ENCODE measurements around the gene MFAP2. TPM values are rescaled to one million over a fixed set of nuclear protein-coding genes. Genes with fewer than 3 reads are reported as not detected.

MFAP2 gene
- total RNA-seq, 4 donors from 2014 or later = 1.1 to 5.6 (median 3.5) TPM; not detected in 1

DNA sequence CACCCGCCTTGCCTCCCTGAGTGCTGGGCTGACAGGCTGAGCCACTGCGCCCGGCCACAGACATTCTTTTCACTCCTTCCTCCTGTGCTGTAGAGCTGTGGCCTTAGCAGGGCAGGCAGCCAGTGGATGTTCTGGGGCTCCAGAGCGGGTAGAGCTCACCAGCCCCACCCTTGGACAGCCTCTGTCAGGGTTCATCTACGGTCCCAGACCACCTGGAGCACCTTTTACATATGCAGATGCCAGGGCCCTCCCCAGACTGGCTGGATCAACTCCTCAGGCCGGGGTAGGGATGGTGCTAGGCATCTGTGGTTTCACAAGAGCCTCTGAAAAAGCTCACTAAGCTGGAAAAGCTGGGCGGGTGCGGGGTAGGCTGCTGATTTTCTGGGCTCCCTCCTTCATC is 26.7 kb upstream of the MFAP2 start:
- no peak for TF ChIP-seq EP300 (IDR thresholded peaks at IDR 0.05; ENCODE audit: low read depth)
- TF ChIP-seq POLR2AphosphoS5 (IDR thresholded peaks at IDR 0.05) = no peak
- TF ChIP-seq, protein P1, sequence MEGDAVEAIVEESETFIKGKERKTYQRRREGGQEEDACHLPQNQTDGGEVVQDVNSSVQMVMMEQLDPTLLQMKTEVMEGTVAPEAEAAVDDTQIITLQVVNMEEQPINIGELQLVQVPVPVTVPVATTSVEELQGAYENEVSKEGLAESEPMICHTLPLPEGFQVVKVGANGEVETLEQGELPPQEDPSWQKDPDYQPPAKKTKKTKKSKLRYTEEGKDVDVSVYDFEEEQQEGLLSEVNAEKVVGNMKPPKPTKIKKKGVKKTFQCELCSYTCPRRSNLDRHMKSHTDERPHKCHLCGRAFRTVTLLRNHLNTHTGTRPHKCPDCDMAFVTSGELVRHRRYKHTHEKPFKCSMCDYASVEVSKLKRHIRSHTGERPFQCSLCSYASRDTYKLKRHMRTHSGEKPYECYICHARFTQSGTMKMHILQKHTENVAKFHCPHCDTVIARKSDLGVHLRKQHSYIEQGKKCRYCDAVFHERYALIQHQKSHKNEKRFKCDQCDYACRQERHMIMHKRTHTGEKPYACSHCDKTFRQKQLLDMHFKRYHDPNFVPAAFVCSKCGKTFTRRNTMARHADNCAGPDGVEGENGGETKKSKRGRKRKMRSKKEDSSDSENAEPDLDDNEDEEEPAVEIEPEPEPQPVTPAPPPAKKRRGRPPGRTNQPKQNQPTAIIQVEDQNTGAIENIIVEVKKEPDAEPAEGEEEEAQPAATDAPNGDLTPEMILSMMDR (IDR thresholded peaks at IDR 0.05) = no peak
- TF ChIP-seq POLR2A (IDR thresholded peaks at IDR 0.05) = no peak
- intact Hi-C loops (cut with DNase I; ENCODE audit: low total_unique reads) (no loop called here), in situ Hi-C loops (cut with MboI; ENCODE audit: low pct_ligation_motif_present in 1 of 4, low pct_unique_long_range_greater_than_20kb in 1 of 4, low sequenced_read_pairs in 3 of 4) (no loop called here)
- no peak overlapping the region for H3K4me3 ChIP-seq
- no peaks in the 10 kb centered on the region for H3K27me3 ChIP-seq
- H3K36me3 ChIP-seq = peaks cover 0 to 2% (median 0%) of the 10 kb centered on the region in 4 donors
- H3K27ac ChIP-seq = no peak overlapping the region
- DNase-seq = no peak
- WGBS, 2 donors (ENCODE audit: low coverage in 1 of 2) = 91 to 94% methylated on average over 6 to 7 of the region's 8 CpGs
- H3K4me1 ChIP-seq = peaks cover 13 to 22% (median 21%) of the 10 kb centered on the region in 4 donors
- H3K9me3 ChIP-seq = no peaks in the 10 kb centered on the region

DNA sequence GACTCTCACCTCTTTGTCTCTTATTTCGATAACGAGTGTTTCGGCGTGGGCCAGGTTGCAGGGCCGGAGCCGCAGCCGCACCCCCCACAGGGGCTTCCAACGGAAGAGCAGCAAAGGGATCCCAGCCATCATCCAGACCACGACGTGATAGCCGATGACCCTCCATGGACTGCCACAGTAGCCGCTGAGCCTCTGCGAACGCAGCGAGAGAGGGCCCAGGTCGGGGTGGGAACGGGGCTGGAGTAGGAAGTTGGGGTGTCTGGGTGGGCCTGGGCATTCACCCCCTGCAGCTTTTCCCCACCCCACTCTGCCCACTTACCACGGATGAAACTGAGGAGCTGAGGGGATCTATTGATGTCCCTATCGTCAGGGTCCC is 24.9 kb upstream of the MFAP2 start:
- intact Hi-C loops (cut with DNase I; ENCODE audit: low total_unique reads) = no loop called here

DNA sequence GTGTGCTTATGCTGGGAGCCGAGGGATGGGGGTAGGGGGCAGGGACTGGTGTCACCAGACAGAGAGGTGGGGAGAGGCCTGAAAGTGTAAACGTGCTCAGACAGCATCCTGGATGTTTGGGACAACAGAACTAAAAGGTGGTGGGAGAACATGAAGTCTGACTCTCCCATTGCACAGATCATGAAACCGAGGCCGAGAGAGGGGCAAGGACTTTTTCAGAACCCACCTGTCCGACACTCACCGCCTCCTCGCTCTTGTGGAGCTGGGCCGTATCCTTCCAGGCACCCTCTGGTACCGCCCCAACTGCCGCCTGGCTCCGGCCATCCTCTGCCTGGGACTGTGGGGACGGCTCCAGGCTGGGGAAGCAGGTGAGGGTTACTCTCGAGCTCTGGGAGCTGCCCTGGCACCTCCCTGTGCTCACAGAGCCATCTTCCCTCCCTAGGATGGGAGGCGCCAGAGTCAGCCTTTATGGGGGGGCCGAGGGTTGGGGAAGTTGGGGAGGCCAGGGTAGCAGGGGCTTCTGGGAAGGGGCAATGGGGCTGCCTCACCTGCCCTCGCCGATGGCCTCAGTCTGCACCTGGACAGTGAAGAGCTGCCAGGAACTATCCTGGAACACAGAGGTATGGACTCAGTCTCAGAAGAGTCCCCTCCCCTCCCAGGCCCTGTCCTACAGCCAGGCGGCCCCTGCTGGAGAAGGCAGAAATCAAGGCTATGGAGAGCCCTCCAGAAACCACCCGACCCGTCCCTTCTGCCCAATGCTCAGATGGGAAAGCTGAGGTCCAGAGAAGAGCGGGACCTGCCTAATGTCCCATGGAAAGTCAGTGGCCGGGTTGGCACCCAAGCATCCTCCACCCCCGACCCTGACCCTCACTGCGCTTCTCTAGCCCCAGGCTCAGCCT is 24.3 kb upstream of the MFAP2 start:
- Histone ChIP-seq H3K9me3 (no peaks in the 10 kb centered on the region), H3K36me3 (peaks cover 0 to 6% (median 0%) of the 10 kb centered on the region in 4 donors), H3K4me3 (no peak overlapping the region), H3K4me1 (peaks cover under 1 to 5% (median 3%) of the 10 kb centered on the region in 4 donors), H3K27ac (no peak overlapping the region), H3K27me3 (no peaks in the 10 kb centered on the region)
- TF ChIP-seq EP300 (IDR thresholded peaks at IDR 0.05; ENCODE audit: low read depth) = no peak
- no peak for TF ChIP-seq POLR2A (IDR thresholded peaks at IDR 0.05)
- TF ChIP-seq, protein P1 (IDR thresholded peaks at IDR 0.05) = no peak
- no peak for TF ChIP-seq POLR2AphosphoS5 (IDR thresholded peaks at IDR 0.05)
- DNase-seq = no peak
- WGBS, 2 donors (ENCODE audit: low coverage in 1 of 2) = 60 to 92% methylated on average over 1 to 24 of the region's 24 CpGs
- in situ Hi-C loops (cut with MboI; ENCODE audit: low pct_ligation_motif_present in 1 of 4, low pct_unique_long_range_greater_than_20kb in 1 of 4, low sequenced_read_pairs in 3 of 4) = no loop called here
- intact Hi-C loops (cut with DNase I; ENCODE audit: low total_unique reads) = no loop called here

More for the DNA sequence above, 24.9 kb upstream of the MFAP2 start:
- 95% methylated on average over 19 of the region's 19 CpGs; no CpG with 5 or more reads in 1 of the 2 donors for WGBS, 2 donors (ENCODE audit: low coverage in 1 of 2)
- H3K9me3 ChIP-seq = no peaks in the 10 kb centered on the region
- peaks cover 0 to 6% (median 0%) of the 10 kb centered on the region in 4 donors for H3K36me3 ChIP-seq
- in situ Hi-C loops (cut with MboI; ENCODE audit: low pct_ligation_motif_present in 1 of 4, low pct_unique_long_range_greater_than_20kb in 1 of 4, low sequenced_read_pairs in 3 of 4) = no loop called here
- no peak overlapping the region for H3K4me3 ChIP-seq
- DNase-seq = no peak
- peaks cover 7 to 11% (median 9%) of the 10 kb centered on the region in 4 donors for H3K4me1 ChIP-seq
- H3K27me3 ChIP-seq = no peaks in the 10 kb centered on the region
- no peak overlapping the region for H3K27ac ChIP-seq
- TF ChIP-seq, protein P1 (IDR thresholded peaks at IDR 0.05) = no peak
- no peak for TF ChIP-seq EP300 (IDR thresholded peaks at IDR 0.05; ENCODE audit: low read depth)
- TF ChIP-seq POLR2AphosphoS5 (IDR thresholded peaks at IDR 0.05) = no peak
- TF ChIP-seq POLR2A (IDR thresholded peaks at IDR 0.05) = no peak

DNA sequence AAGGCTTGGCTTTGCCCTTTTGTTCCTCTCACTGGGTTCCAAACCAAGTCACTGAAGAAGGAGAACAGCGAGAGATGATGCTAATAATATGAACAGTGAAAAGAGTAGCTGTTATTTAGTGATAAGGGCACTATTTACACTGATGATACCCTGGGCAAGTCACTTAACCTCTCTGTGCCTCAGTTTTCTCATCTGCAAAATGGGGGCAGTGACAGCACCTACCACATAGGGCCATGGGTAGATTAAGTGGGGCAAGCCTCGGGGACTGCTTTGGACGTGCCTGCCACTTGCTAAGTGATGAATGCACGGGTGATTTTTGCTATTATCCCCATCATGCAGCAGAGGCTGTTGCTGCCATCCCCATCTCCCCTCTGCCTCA is 22.1 kb upstream of the MFAP2 start:
- TF ChIP-seq POLR2A (IDR thresholded peaks at IDR 0.05) (no peak), POLR2AphosphoS5 (IDR thresholded peaks at IDR 0.05) (no peak), EP300 (IDR thresholded peaks at IDR 0.05; ENCODE audit: low read depth) (no peak)
- TF ChIP-seq, protein P1 (IDR thresholded peaks at IDR 0.05) = no peak
- H3K4me3 ChIP-seq = no peak overlapping the region
- H3K27me3 ChIP-seq = no peaks in the 10 kb centered on the region
- H3K9me3 ChIP-seq = no peaks in the 10 kb centered on the region
- no peak for DNase-seq
- H3K4me1 ChIP-seq = no peaks in the 10 kb centered on the region
- in situ Hi-C loops (cut with MboI; ENCODE audit: low pct_ligation_motif_present in 1 of 4, low pct_unique_long_range_greater_than_20kb in 1 of 4, low sequenced_read_pairs in 3 of 4) = no loop called here
- H3K36me3 ChIP-seq = peaks cover 0 to 6% (median 0%) of the 10 kb centered on the region in 4 donors
- intact Hi-C loops (cut with DNase I; ENCODE audit: low total_unique reads) = no loop called here
- no peak overlapping the region for H3K27ac ChIP-seq
- 98% methylated on average over 4 of the region's 4 CpGs; no CpG with 5 or more reads in 1 of the 2 donors for WGBS, 2 donors (ENCODE audit: low coverage in 1 of 2)
